NCI-H524 treated with DMSO at 0.1 percent for 48 hours (cell line): ENCODE results near the gene TRPM6.

Experiments used
- DNase-seq: peaks from one replicate; lab custom pipeline; 2025; lab: John Stamatoyannopoulos, UW

The TRPM6 gene

GRCh38 chr9:74775396-74775795 lies 112.3 kb downstream of the TRPM6 start:
- DNase-seq = no peak

- DNase-seq = no peak
Measured at GRCh38 chr9:74773886-74774479, 113.7 kb downstream of the TRPM6 start.

GRCh38 chr9:74772121-74772520 lies 115.6 kb downstream of the TRPM6 start:
- no peak for DNase-seq

DNA sequence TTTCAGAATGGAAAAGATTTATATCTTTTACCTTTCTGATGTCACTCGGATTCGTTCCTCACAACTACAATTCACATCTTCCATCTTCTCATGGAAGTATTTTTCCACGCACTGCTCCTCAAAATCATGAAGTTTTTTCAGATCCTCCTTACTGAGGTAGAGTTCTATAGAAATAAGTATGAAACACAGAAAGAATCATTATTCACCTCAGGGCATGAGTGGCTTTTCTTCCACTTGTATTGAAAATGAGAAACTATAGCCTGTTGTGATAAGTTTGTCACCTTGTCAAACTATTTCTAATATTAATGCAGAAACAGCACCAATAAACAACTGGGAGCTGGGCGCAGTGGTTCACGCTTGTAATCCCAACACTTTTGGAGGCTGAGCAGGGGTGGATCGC lies 116.0 kb downstream of the TRPM6 start:
- no peak for DNase-seq

GRCh38 chr9:74771262-74771585 lies 116.5 kb downstream of the TRPM6 start:
- no peak for DNase-seq

- no peak for DNase-seq
Measured at GRCh38 chr9:74770508-74771261, 117.0 kb downstream of the TRPM6 start.

- DNase-seq = no peak
Measured at GRCh38 chr9:74765481-74765971, 122.2 kb downstream of the TRPM6 start.

- no peak for DNase-seq
Measured at GRCh38 chr9:74762950-74763349, 124.8 kb downstream of the TRPM6 start.

DNA sequence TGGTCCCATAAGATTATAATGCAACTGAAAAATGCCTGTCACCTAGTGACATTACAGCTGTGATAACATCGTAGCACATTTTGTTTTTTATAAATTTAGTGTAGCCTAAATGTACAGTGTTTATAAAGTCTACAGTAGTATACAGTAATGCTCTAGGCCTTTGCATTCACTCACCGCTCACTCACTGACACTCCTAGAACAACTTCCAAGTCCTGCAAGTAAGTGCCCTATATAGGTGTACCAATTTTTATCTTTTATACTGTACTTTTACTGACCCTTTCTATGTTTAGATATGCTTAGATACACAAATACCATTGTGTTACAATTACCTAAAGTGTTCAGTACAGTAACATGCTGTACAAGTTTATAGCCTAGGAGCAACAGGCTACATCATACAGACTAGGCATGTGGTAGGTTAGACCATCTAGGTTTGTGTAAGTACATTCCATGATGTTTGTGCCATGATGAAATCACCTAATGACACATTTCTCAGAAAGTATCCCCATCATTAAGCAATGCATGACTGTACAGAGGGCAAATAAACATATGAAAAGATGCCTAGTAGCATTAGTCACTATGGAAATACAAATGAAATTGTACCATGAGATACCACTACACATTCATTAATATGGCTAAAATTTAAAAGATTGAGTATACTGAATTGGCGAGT lies 127.6 kb downstream of the TRPM6 start:
- DNase-seq = no peak

- no peak for DNase-seq
Measured at GRCh38 chr9:74755999-74756398, 131.7 kb downstream of the TRPM6 start.

GRCh38 chr9:74755355-74755754 lies 132.4 kb downstream of the TRPM6 start:
- no peak for DNase-seq

GRCh38 chr9:74753650-74754049 lies 134.1 kb downstream of the TRPM6 start:
- no peak for DNase-seq

GRCh38 chr9:74748966-74749365 lies 138.8 kb downstream of the TRPM6 start:
- DNase-seq = no peak

GRCh38 chr9:74742792-74743730 lies 144.7 kb downstream of the TRPM6 start:
- DNase-seq = no peak

DNA sequence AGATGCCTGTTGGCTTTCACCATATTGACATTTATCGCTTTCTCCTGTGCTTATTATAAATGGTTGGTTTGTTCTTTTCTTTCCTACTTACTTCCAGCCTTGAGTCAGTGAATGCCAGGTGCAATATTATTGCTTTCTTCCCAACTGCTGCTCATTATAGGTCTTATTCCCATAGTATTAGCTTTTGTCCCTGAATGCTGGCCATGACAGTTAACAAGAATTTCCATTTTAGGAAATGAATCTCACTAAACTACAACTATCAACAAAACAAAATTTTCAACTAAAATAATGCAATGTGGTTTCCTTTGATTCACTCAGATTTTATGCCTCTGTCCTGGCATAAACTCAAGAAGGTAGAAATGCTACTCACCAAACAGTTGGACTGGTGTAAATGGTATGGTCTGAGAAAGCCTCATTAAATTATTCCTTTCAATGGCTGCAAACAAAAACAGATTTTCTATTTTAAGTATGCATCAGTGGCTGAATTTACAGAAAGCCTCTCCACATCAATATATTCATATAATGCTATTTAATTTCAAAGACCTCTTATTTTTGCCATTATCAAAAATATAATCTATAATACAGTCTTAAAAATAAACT lies 145.4 kb downstream of the TRPM6 start:
- DNase-seq = no peak

- no peak for DNase-seq
Measured at GRCh38 chr9:74736646-74737045, 151.1 kb downstream of the TRPM6 start.

DNA sequence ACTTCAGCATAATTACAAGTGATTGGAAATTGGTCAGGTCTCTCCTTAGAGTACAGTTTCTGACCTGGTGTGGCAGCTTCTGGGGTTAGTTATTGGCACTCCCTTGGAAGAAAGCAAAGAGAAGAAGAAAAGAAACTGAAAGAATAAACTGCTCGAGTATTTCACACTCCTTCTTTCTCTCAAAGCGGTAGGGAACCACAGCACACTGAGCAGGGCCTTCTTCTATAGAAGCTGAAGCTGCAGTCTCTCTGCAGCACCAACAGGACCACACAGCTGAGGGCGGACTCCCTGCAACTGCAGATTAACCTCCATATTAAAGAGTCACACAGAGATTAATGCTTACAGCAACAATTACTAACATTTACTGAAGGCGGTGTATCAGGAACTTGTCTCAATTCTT lies 152.0 kb downstream of the TRPM6 start:
- DNase-seq = no peak

- DNase-seq = peak; percentile 53
Measured at GRCh38 chr9:74729136-74729695, 158.5 kb downstream of the TRPM6 start.

- DNase-seq = no peak
Measured at GRCh38 chr9:74728176-74728575, 159.5 kb downstream of the TRPM6 start.

DNA sequence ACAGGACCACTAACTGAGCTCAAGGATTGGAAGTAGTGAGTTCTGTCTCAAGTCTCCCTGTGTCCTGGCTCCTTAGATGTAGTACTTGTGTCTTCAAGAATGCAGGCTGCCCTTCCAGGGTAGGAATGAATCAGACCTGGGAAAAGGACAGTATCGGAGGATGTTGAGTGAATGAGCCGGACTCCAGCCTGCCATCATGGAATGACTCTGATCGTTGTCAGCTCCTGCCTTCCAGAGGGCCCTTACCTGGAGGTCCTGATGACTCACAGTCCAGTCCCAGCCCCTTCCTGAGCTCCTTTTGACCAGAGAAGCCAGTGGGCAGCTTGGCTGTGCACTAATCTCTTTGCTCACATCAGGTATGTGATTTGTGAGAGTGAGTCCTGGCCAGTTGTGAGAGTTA lies 161.1 kb downstream of the TRPM6 start:
- no peak for DNase-seq

- no peak for DNase-seq
Measured at GRCh38 chr9:74724317-74724716, 163.4 kb downstream of the TRPM6 start.
